HG03196 (cell line): ENCODE measurements around the gene PNMT.

Experiments
- ATAC-seq: cut with Tn5 transposase; IDR thresholded peaks from one replicate; pipeline ENCODE4 v1.9.1; 2021; ENCODE audit not compliant: unreplicated experiment

The PNMT gene

GRCh38 chr17:39667945-39668924 is at the start of gene PNMT:
Gene PNMT, plus strand, starts transcription at chr17:39668453. Its CDS starts 23 bp downstream, at chr17:39668476.
- no peak for ATAC-seq

GRCh38 chr17:39618956-39619785 is 49.1 kb upstream of the PNMT start:
- ATAC-seq: no peak

- no peak for ATAC-seq
Measured at GRCh38 chr17:39619786-39620101, 48.5 kb upstream of the PNMT start.

GRCh38 chr17:39621523-39622379 is 46.5 kb upstream of the PNMT start:
- ATAC-seq: peak; percentile 57

- ATAC-seq: peak; percentile 13
Measured at GRCh38 chr17:39622380-39623006, 45.8 kb upstream of the PNMT start.

- ATAC-seq: peak; percentile 42
Measured at GRCh38 chr17:39623356-39623950, 44.8 kb upstream of the PNMT start.

GRCh38 chr17:39624313-39624712 is 43.9 kb upstream of the PNMT start:
- ATAC-seq: no peak

GRCh38 chr17:39625198-39625785 is 43.0 kb upstream of the PNMT start:
- no peak for ATAC-seq

GRCh38 chr17:39626171-39627046 is 41.8 kb upstream of the PNMT start, which contains the start of gene PPP1R1B:
Gene PPP1R1B, plus strand, starts transcription at chr17:39626952. Its CDS starts 441 bp downstream, at chr17:39627393.
- ATAC-seq: no peak

- ATAC-seq: no peak
Measured at GRCh38 chr17:39627047-39627711, 41.1 kb upstream of the PNMT start.

- ATAC-seq: no peak
Measured at GRCh38 chr17:39627712-39628516, 40.3 kb upstream of the PNMT start.

- no peak for ATAC-seq
Measured at GRCh38 chr17:39628655-39629493, 39.4 kb upstream of the PNMT start.

GRCh38 chr17:39629494-39629880 is 38.8 kb upstream of the PNMT start:
- no peak for ATAC-seq

GRCh38 chr17:39629898-39630297 is 38.4 kb upstream of the PNMT start:
- ATAC-seq: no peak

GRCh38 chr17:39631403-39631802 is 36.9 kb upstream of the PNMT start:
- no peak for ATAC-seq

GRCh38 chr17:39632153-39632941 is 35.9 kb upstream of the PNMT start:
- ATAC-seq: no peak
